BLaER1 (cell line): ENCODE results near the gene UNC5A.

ENCODE experiments used
- H3K27ac ChIP-seq: shearing (Covaris generic); formaldehyde crosslinking; 2 replicates; pipeline ENCODE4 v1.8.1; 2022
- H3K27me3 ChIP-seq: shearing (Covaris generic); formaldehyde crosslinking; 2 replicates; pipeline ENCODE4 v1.8.1; 2022
- H3K36me3 ChIP-seq: shearing (Covaris generic); formaldehyde crosslinking; 2 replicates; pipeline ENCODE4 v1.8.1; 2022
- H3K4me1 ChIP-seq: shearing (Covaris generic); formaldehyde crosslinking; 2 replicates; pipeline ENCODE4 v1.8.1; 2022
- H3K4me2 ChIP-seq: shearing (Covaris generic); formaldehyde crosslinking; 2 replicates; pipeline ENCODE4 v1.8.1; 2022
- H3K4me3 ChIP-seq: shearing (Covaris generic); formaldehyde crosslinking; 2 replicates; pipeline ENCODE4 v1.8.1; 2022
- H3K9ac ChIP-seq: shearing (Covaris generic); formaldehyde crosslinking; 2 replicates; pipeline ENCODE4 v1.8.1; 2022
- H3K9me3 ChIP-seq: shearing (Covaris generic); formaldehyde crosslinking; 2 replicates; pipeline ENCODE4 v1.8.1; 2022
- H4K20me1 ChIP-seq: shearing (Covaris generic); formaldehyde crosslinking; 2 replicates; pipeline ENCODE4 v1.8.1; 2022
- Cebpa-rat ChIP-seq: shearing (Covaris generic); IDR thresholded peaks from 2 replicates; pipeline ENCODE4 v1.8.1; 2022

UNC5A gene

GRCh38 chr5:176899946-176900779 lies 89.8 kb downstream of the UNC5A start:
- Histone ChIP-seq H3K9ac (no peak overlapping the region), H3K27ac (no peak overlapping the region), H3K4me1 (peaks cover 21% of the 10 kb centered on the region), H3K36me3 (peaks cover 43% of the 10 kb centered on the region), H3K27me3 (no peaks in the 10 kb centered on the region), H3K9me3 (no peaks in the 10 kb centered on the region), H4K20me1 (peaks cover 50% of the 10 kb centered on the region; the same call in 1 of the 2 replicates), H3K4me2 (peak overlapping the region; percentile 43), H3K4me3 (no peak overlapping the region)
- no peak for TF ChIP-seq Cebpa-rat

- Histone ChIP-seq H3K4me1 (peaks cover 21% of the 10 kb centered on the region), H3K4me3 (no peak overlapping the region), H3K9ac (no peak overlapping the region), H4K20me1 (peaks cover 51% of the 10 kb centered on the region), H3K27me3 (no peaks in the 10 kb centered on the region), H3K36me3 (peaks cover 50% of the 10 kb centered on the region), H3K9me3 (no peaks in the 10 kb centered on the region), H3K4me2 (no peak overlapping the region), H3K27ac (no peak overlapping the region)
- TF ChIP-seq Cebpa-rat, result no peak
These were observed 90.4 kb downstream of the UNC5A start for GRCh38 chr5:176900780-176901204.

- H3K4me3 ChIP-seq, result no peak overlapping the region
- no peak for TF ChIP-seq Cebpa-rat
- H3K4me1 ChIP-seq, result peaks cover 16% of the 10 kb centered on the region
- H3K27me3 ChIP-seq, result no peaks in the 10 kb centered on the region
- no peak overlapping the region for H3K9ac ChIP-seq
- no peak overlapping the region for H3K4me2 ChIP-seq
- no peak overlapping the region for H3K27ac ChIP-seq
- H4K20me1 ChIP-seq, result peaks cover 58% of the 10 kb centered on the region
- peaks cover 57% of the 10 kb centered on the region for H3K36me3 ChIP-seq
- no peaks in the 10 kb centered on the region for H3K9me3 ChIP-seq
These were observed 91.1 kb downstream of the UNC5A start for GRCh38 chr5:176901260-176902101.

GRCh38 chr5:176902102-176902814 lies 91.9 kb downstream of the UNC5A start:
- no peak overlapping the region for H3K4me2 ChIP-seq
- no peak overlapping the region for H3K4me3 ChIP-seq
- no peaks in the 10 kb centered on the region for H3K27me3 ChIP-seq
- peaks cover 66% of the 10 kb centered on the region for H4K20me1 ChIP-seq
- no peak overlapping the region for H3K27ac ChIP-seq
- H3K36me3 ChIP-seq, result peaks cover 64% of the 10 kb centered on the region
- H3K4me1 ChIP-seq, result peaks cover 14% of the 10 kb centered on the region
- no peak overlapping the region for H3K9ac ChIP-seq
- H3K9me3 ChIP-seq, result no peaks in the 10 kb centered on the region
- TF ChIP-seq Cebpa-rat, result no peak

- peaks cover 73% of the 10 kb centered on the region for H3K36me3 ChIP-seq
- no peak overlapping the region for H3K9ac ChIP-seq
- H3K4me3 ChIP-seq, result no peak overlapping the region
- TF ChIP-seq Cebpa-rat, result no peak
- H4K20me1 ChIP-seq, result peaks cover 70% of the 10 kb centered on the region
- H3K27ac ChIP-seq, result no peak overlapping the region
- no peak overlapping the region for H3K4me2 ChIP-seq
- no peaks in the 10 kb centered on the region for H3K9me3 ChIP-seq
- no peaks in the 10 kb centered on the region for H3K27me3 ChIP-seq
- peaks cover 14% of the 10 kb centered on the region for H3K4me1 ChIP-seq
These were observed 92.7 kb downstream of the UNC5A start for GRCh38 chr5:176902911-176903664.

- TF ChIP-seq Cebpa-rat, result no peak
- H4K20me1 ChIP-seq, result peaks cover 81% of the 10 kb centered on the region
- H3K4me2 ChIP-seq, result no peak overlapping the region
- peaks cover 11% of the 10 kb centered on the region for H3K4me1 ChIP-seq
- H3K9ac ChIP-seq, result no peak overlapping the region
- H3K27ac ChIP-seq, result no peak overlapping the region
- H3K4me3 ChIP-seq, result no peak overlapping the region
- no peaks in the 10 kb centered on the region for H3K9me3 ChIP-seq
- H3K36me3 ChIP-seq, result peaks cover 85% of the 10 kb centered on the region
- no peaks in the 10 kb centered on the region for H3K27me3 ChIP-seq
These were observed 93.9 kb downstream of the UNC5A start for GRCh38 chr5:176904276-176904675.

- Histone ChIP-seq H3K36me3 (peaks cover 96% of the 10 kb centered on the region), H3K4me3 (no peak overlapping the region), H3K9ac (no peak overlapping the region), H3K4me2 (no peak overlapping the region), H3K4me1 (no peaks in the 10 kb centered on the region), H3K27ac (no peak overlapping the region), H3K27me3 (no peaks in the 10 kb centered on the region), H4K20me1 (peaks cover 81% of the 10 kb centered on the region), H3K9me3 (no peaks in the 10 kb centered on the region)
- TF ChIP-seq Cebpa-rat, result no peak
These were observed 95.8 kb downstream of the UNC5A start for GRCh38 chr5:176906126-176906525.

GRCh38 chr5:176906796-176907195 lies 96.4 kb downstream of the UNC5A start:
- Histone ChIP-seq H3K27ac (no peak overlapping the region), H3K36me3 (peaks cover 96% of the 10 kb centered on the region), H3K27me3 (no peaks in the 10 kb centered on the region), H3K9ac (no peak overlapping the region), H3K9me3 (no peaks in the 10 kb centered on the region), H3K4me2 (no peak overlapping the region), H3K4me3 (no peak overlapping the region), H3K4me1 (no peaks in the 10 kb centered on the region), H4K20me1 (peaks cover 82% of the 10 kb centered on the region)
- no peak for TF ChIP-seq Cebpa-rat
